HEK293 (cell line): Measurements from ENCODE around the gene PDZD4.
A peak's percentile ranks its signal among the peaks of the same experiment; 100 is the strongest.

Experiments used
- GLIS1 ChIP-seq: fragments of 450-650 bp; formaldehyde crosslinking; IDR thresholded peaks from 2 replicates; pipeline ENCODE4 v1.5.1; 2016; ENCODE audit warnings: missing biosample characterization, missing genetic modification characterization
- HIC1 ChIP-seq: fragments of 450-650 bp; formaldehyde crosslinking; IDR thresholded peaks from 2 replicates; pipeline ENCODE4 v1.5.1; 2016; ENCODE audit warnings: missing biosample characterization, missing genetic modification characterization
- KLF9 ChIP-seq: fragments of 450-650 bp; formaldehyde crosslinking; IDR thresholded peaks from 2 replicates; pipeline ENCODE4 v1.5.1; 2016; ENCODE audit warnings: missing biosample characterization, missing genetic modification characterization, low read depth
- PBX3 ChIP-seq: sonication (generic); formaldehyde crosslinking; IDR thresholded peaks from 2 replicates; pipeline ENCODE4 v1.8.1; 2022; ENCODE audit warnings: mild to moderate bottlenecking, moderate library complexity, missing genetic modification reagents
- PRDM1 ChIP-seq: fragments of 450-650 bp; formaldehyde crosslinking; IDR thresholded peaks from 2 replicates; pipeline ENCODE4; 2016; ENCODE audit warnings: missing biosample characterization, missing genetic modification characterization
- SETDB1 ChIP-seq: IDR thresholded peaks from one replicate; pipeline ENCODE4 v1.6.1; 2017; ENCODE audit warnings: mild to moderate bottlenecking, low read length, moderate library complexity, mixed read lengths; ENCODE audit not compliant: insufficient read length
- SP3 ChIP-seq: fragments of 450-650 bp; formaldehyde crosslinking; IDR thresholded peaks from 2 replicates; pipeline ENCODE4 v1.5.1; 2016; ENCODE audit warnings: missing biosample characterization, missing genetic modification characterization
- ZBTB17 ChIP-seq: fragments of 450-650 bp; formaldehyde crosslinking; IDR thresholded peaks from 2 replicates; pipeline ENCODE4 v1.5.1; 2016; ENCODE audit warnings: missing biosample characterization, missing genetic modification characterization
- ZIC2 ChIP-seq: fragments of 450-650 bp; formaldehyde crosslinking; IDR thresholded peaks from 2 replicates; pipeline ENCODE4 v1.5.1; 2016; ENCODE audit warnings: missing biosample characterization, missing genetic modification characterization
- ZNF10 ChIP-seq: fragments of 450-650 bp; formaldehyde crosslinking; IDR thresholded peaks from 2 replicates; pipeline ENCODE4 v1.5.1; 2017; ENCODE audit warnings: missing biosample characterization, missing genetic modification characterization
- ZNF19 ChIP-seq: fragments of 450-650 bp; formaldehyde crosslinking; IDR thresholded peaks from 2 replicates; pipeline ENCODE4; 2016; ENCODE audit warnings: missing biosample characterization, missing genetic modification characterization, low read depth
- ZNF302 ChIP-seq: fragments of 450-650 bp; formaldehyde crosslinking; IDR thresholded peaks from 2 replicates; pipeline ENCODE4 v1.5.1; 2016; ENCODE audit warnings: missing biosample characterization, missing genetic modification characterization, low read depth
- ZNF398 ChIP-seq: fragments of 450-650 bp; formaldehyde crosslinking; IDR thresholded peaks from 2 replicates; pipeline ENCODE4 v1.5.1; 2017; ENCODE audit warnings: missing biosample characterization, missing genetic modification characterization
- ZNF449 ChIP-seq: fragments of 450-650 bp; formaldehyde crosslinking; IDR thresholded peaks from 2 replicates; pipeline ENCODE4 v1.5.1; 2017; ENCODE audit warnings: missing biosample characterization, mild to moderate bottlenecking, missing genetic modification characterization, moderate library complexity
- ZNF623 ChIP-seq: fragments of 450-650 bp; formaldehyde crosslinking; IDR thresholded peaks from 2 replicates; pipeline ENCODE4 v1.5.1; 2016; ENCODE audit warnings: missing biosample characterization, missing genetic modification characterization
- ZNF677 ChIP-seq: fragments of 450-650 bp; IDR thresholded peaks from 2 replicates; pipeline ENCODE4 v1.5.0; 2018; ENCODE audit warnings: missing biosample characterization, mild to moderate bottlenecking, missing genetic modification characterization, moderate library complexity
- ZNF768 ChIP-seq: fragments of 450-650 bp; formaldehyde crosslinking; IDR thresholded peaks from 2 replicates; pipeline ENCODE4 v1.5.1; 2018; ENCODE audit warnings: missing biosample characterization, mild to moderate bottlenecking, missing genetic modification characterization
- ZNF776 ChIP-seq: fragments of 450-650 bp; formaldehyde crosslinking; IDR thresholded peaks from 2 replicates; pipeline ENCODE4 v1.5.0; 2017; ENCODE audit warnings: missing biosample characterization, missing genetic modification characterization, borderline replicate concordance
- ZNF830 ChIP-seq: fragments of 450-650 bp; IDR thresholded peaks from 2 replicates; pipeline ENCODE4 v1.5.0; 2018; ENCODE audit warnings: missing biosample characterization, missing genetic modification characterization, low read depth, mild to moderate bottlenecking, moderate library complexity
- ZSCAN5A ChIP-seq: fragments of 450-650 bp; formaldehyde crosslinking; IDR thresholded peaks from 2 replicates; pipeline ENCODE4 v1.5.1; 2016; ENCODE audit warnings: missing biosample characterization, missing genetic modification characterization
- TF ChIP-seq, protein P1 (sequence below): fragments of 450-650 bp; formaldehyde crosslinking; IDR thresholded peaks from 2 replicates; pipeline ENCODE4 v1.5.1; 2016; ENCODE audit warnings: missing biosample characterization, missing genetic modification characterization
- TF ChIP-seq, protein P2 (sequence below): fragments of 450-650 bp; formaldehyde crosslinking; optimal IDR thresholded peaks from 2 replicates; pipeline ENCODE3; 2016; ENCODE audit warnings: missing biosample characterization, mild to moderate bottlenecking, missing genetic modification characterization
- TF ChIP-seq, protein P3 (sequence below): fragments of 450-650 bp; formaldehyde crosslinking; IDR thresholded peaks from 2 replicates; pipeline ENCODE4 v1.5.1; 2016; ENCODE audit warnings: missing biosample characterization, missing genetic modification characterization

The PDZD4 gene

GRCh38 chrX:153818571-153819383, 11.6 kb downstream of the PDZD4 start (continued):
- peak; percentile 52; the same call in 1 of the 2 replicates for TF ChIP-seq KLF9 (tag by site-specific recombination)
- TF ChIP-seq PRDM1 (tag by site-specific recombination), result peak; percentile 86
- TF ChIP-seq ZNF398 (tag by site-specific recombination), result peak; percentile 87
- TF ChIP-seq ZNF830 (tag by site-specific recombination), result no peak
- peak; percentile 39; the same call in 1 of the 2 replicates for TF ChIP-seq ZNF449 (tag by site-specific recombination)
- TF ChIP-seq, protein P1, sequence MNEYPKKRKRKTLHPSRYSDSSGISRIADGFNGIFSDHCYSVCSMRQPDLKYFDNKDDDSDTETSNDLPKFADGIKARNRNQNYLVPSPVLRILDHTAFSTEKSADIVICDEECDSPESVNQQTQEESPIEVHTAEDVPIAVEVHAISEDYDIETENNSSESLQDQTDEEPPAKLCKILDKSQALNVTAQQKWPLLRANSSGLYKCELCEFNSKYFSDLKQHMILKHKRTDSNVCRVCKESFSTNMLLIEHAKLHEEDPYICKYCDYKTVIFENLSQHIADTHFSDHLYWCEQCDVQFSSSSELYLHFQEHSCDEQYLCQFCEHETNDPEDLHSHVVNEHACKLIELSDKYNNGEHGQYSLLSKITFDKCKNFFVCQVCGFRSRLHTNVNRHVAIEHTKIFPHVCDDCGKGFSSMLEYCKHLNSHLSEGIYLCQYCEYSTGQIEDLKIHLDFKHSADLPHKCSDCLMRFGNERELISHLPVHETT, result no peak
- no peak for TF ChIP-seq ZNF302 (tag by site-specific recombination)
- TF ChIP-seq, protein P2, sequence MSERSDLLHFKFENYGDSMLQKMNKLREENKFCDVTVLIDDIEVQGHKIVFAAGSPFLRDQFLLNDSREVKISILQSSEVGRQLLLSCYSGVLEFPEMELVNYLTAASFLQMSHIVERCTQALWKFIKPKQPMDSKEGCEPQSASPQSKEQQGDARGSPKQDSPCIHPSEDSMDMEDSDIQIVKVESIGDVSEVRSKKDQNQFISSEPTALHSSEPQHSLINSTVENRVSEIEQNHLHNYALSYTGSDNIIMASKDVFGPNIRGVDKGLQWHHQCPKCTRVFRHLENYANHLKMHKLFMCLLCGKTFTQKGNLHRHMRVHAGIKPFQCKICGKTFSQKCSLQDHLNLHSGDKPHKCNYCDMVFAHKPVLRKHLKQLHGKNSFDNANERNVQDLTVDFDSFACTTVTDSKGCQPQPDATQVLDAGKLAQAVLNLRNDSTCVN (tag by site-specific recombination), result peak; percentile 60
- TF ChIP-seq, protein P3, sequence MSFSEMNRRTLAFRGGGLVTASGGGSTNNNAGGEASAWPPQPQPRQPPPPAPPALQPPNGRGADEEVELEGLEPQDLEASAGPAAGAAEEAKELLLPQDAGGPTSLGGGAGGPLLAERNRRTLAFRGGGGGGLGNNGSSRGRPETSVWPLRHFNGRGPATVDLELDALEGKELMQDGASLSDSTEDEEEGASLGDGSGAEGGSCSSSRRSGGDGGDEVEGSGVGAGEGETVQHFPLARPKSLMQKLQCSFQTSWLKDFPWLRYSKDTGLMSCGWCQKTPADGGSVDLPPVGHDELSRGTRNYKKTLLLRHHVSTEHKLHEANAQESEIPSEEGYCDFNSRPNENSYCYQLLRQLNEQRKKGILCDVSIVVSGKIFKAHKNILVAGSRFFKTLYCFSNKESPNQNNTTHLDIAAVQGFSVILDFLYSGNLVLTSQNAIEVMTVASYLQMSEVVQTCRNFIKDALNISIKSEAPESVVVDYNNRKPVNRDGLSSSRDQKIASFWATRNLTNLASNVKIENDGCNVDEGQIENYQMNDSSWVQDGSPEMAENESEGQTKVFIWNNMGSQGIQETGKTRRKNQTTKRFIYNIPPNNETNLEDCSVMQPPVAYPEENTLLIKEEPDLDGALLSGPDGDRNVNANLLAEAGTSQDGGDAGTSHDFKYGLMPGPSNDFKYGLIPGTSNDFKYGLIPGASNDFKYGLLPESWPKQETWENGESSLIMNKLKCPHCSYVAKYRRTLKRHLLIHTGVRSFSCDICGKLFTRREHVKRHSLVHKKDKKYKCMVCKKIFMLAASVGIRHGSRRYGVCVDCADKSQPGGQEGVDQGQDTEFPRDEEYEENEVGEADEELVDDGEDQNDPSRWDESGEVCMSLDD, result peak; percentile 72; the same call in 1 of the 2 replicates
- TF ChIP-seq HIC1 (tag by site-specific recombination), result peak; percentile 76
- TF ChIP-seq ZBTB17 (tag by site-specific recombination), result peak; percentile 76
- TF ChIP-seq ZNF10, result no peak
- TF ChIP-seq GLIS1 (tag by site-specific recombination), result peak; percentile 96
- no peak for TF ChIP-seq ZNF19
- peak; percentile 45; the same call in 1 of the 2 replicates for TF ChIP-seq SP3 (tag by site-specific recombination)
- 0 out of 2 replicates have a peak, but pooled peaks have one; percentile 10 for TF ChIP-seq ZSCAN5A (tag by site-specific recombination)
- TF ChIP-seq SETDB1, result no peak
- no peak for TF ChIP-seq ZNF677 (tag by site-specific recombination)
- TF ChIP-seq ZIC2 (tag by site-specific recombination), result peak; percentile 87
- TF ChIP-seq ZNF768 (tag by site-specific recombination), result no peak
- no peak for TF ChIP-seq ZNF776 (tag by site-specific recombination)
- no peak for TF ChIP-seq ZNF623 (tag by site-specific recombination)
- 0 out of 2 replicates have a peak, but pooled peaks have one; percentile 17 for TF ChIP-seq PBX3
